IMR-90 (cell line): ENCODE results near the gene SIM2. TPM values are rescaled to one million over a fixed set of nuclear protein-coding genes. Genes with fewer than 3 reads are reported as not detected.

Experiments used
- ATAC-seq: fragments of 200-7000 bp; cut with Tn5 transposase; 2 replicates; pipeline ENCODE4 v1.9.1; 2020; ENCODE audit warnings: low read depth, mild to moderate bottlenecking, moderate library complexity
- BruUV-seq: library from RNA; stranded (reverse); fragments of 400-500 nt; replicated peaks from 2 replicates; lab custom pipeline; 2021; lab: Mats Ljungman, UMichigan
- CTCF ChIA-PET: fragments of 300-600 bp; formaldehyde crosslinking; extraction: SDS; loops from one replicate; lab custom pipeline; 2021; ENCODE audit warnings: antibody characterized with exemption; lab: Yijun Ruan, JAX
- POLR2A ChIA-PET: fragments of 300-600 bp; sonication (Branson Sonifier 250); formaldehyde crosslinking; loops from one replicate; lab custom pipeline; 2022; ENCODE audit warnings: antibody characterized with exemption; ENCODE audit not compliant: unreplicated experiment; lab: Charles Lee
- DNase-seq: peaks from one replicate; pipeline ENCODE4 v3.0.0; 2013
- H2AFZ ChIP-seq: replicated peaks from 2 replicates; pipeline ENCODE3; 2013; ENCODE audit warnings: low read length, mild to moderate bottlenecking; ENCODE audit not compliant: poor library complexity
- H2AK5ac ChIP-seq: 2 replicates; pipeline ENCODE4 v1.6.1; 2013; ENCODE audit warnings: low read depth, low read length, inconsistent platforms
- H2AK9ac ChIP-seq: replicated peaks from 2 replicates; pipeline ENCODE3; 2013; ENCODE audit warnings: mild to moderate bottlenecking, low read depth, low read length, moderate library complexity; ENCODE audit not compliant: poor library complexity
- H2BK120ac ChIP-seq: 2 replicates; pipeline ENCODE4 v1.6.1; 2013; ENCODE audit warnings: low read depth, low read length, inconsistent platforms
- H2BK15ac ChIP-seq: 3 replicates; pipeline ENCODE4 v1.6.1; 2013; ENCODE audit warnings: low read depth, low read length, inconsistent platforms
- H2BK20ac ChIP-seq: 2 replicates; pipeline ENCODE4 v1.6.1; 2013; ENCODE audit warnings: low read depth, mild to moderate bottlenecking, inconsistent platforms, low read length, moderate library complexity
- H2BK5ac ChIP-seq: 2 replicates; pipeline ENCODE4 v1.6.1; 2013; ENCODE audit warnings: mild to moderate bottlenecking, low read depth, low read length, inconsistent platforms; ENCODE audit not compliant: poor library complexity, severe bottlenecking
- H3K14ac ChIP-seq: replicated peaks from 2 replicates; pipeline ENCODE4 v1.6.1; 2013; ENCODE audit warnings: low read depth, low read length, inconsistent platforms
- H3K18ac ChIP-seq: 2 replicates; pipeline ENCODE4 v1.6.1; 2013; ENCODE audit warnings: low read depth, low read length, control low read depth
- H3K23ac ChIP-seq: 2 replicates; pipeline ENCODE4 v1.6.1; 2013; ENCODE audit warnings: low read depth, low read length, inconsistent platforms
- H3K27ac ChIP-seq: 2 replicates; pipeline ENCODE4 v1.5.1; 2013; ENCODE audit warnings: mild to moderate bottlenecking, control low read depth, low read length; ENCODE audit not compliant: insufficient read depth
- H3K27me3 ChIP-seq: 2 replicates; pipeline ENCODE4 v1.6.1; 2013; ENCODE audit warnings: low read length; ENCODE audit not compliant: control insufficient read depth, insufficient read depth
- H3K36me3 ChIP-seq: 2 replicates; pipeline ENCODE4 v1.6.1; 2013; ENCODE audit warnings: low read length, mixed read lengths; ENCODE audit not compliant: control insufficient read depth, insufficient read depth
- H3K4ac ChIP-seq: 2 replicates; pipeline ENCODE4 v1.6.1; 2013; ENCODE audit warnings: low read depth, low read length, inconsistent platforms
- H3K4me1 ChIP-seq: 2 replicates; pipeline ENCODE4 v1.6.1; 2013; ENCODE audit warnings: low read length, mixed read lengths; ENCODE audit not compliant: control insufficient read depth, insufficient read depth
- H3K4me2 ChIP-seq: 2 replicates; pipeline ENCODE4 v1.6.1; 2013; ENCODE audit warnings: low read depth, mild to moderate bottlenecking, control low read depth, low read length, moderate library complexity
- H3K4me3 ChIP-seq: 2 replicates; pipeline ENCODE4 v1.5.1; 2013; ENCODE audit warnings: low read depth, mild to moderate bottlenecking, control low read depth, low read length, moderate library complexity; ENCODE audit not compliant: insufficient read depth
- H3K56ac ChIP-seq: 2 replicates; pipeline ENCODE4 v1.6.1; 2013; ENCODE audit warnings: low read length, inconsistent platforms; ENCODE audit not compliant: insufficient read depth; ENCODE audit errors: extremely low read depth
- H3K79me1 ChIP-seq, 2 experiments: 2 replicates each; pipeline ENCODE4 v1.6.1; 2013; ENCODE audit warnings: low read length in 2 of 2, inconsistent platforms in 1 of 2, low read depth in 1 of 2
- H3K9ac ChIP-seq: 2 replicates; pipeline ENCODE4 v1.6.1; 2013; ENCODE audit warnings: low read depth, low read length, control low read depth
- H3K9me1 ChIP-seq: 2 replicates; pipeline ENCODE4 v1.6.1; 2013; ENCODE audit warnings: low read length, inconsistent platforms; ENCODE audit not compliant: insufficient read depth
- H3K9me3 ChIP-seq: 2 replicates; pipeline ENCODE4 v1.6.1; 2013; ENCODE audit warnings: low read length; ENCODE audit not compliant: control insufficient read depth, insufficient read depth
- H4K20me1 ChIP-seq: 2 replicates; pipeline ENCODE4 v1.6.1; 2013; ENCODE audit warnings: low read length, inconsistent platforms; ENCODE audit not compliant: insufficient read depth
- H4K5ac ChIP-seq: 2 replicates; pipeline ENCODE4 v1.6.1; 2013; ENCODE audit warnings: mild to moderate bottlenecking, low read depth, low read length, control low read depth
- H4K8ac ChIP-seq, 2 experiments: 2 replicates each; pipeline ENCODE4 v1.6.1; 2013; ENCODE audit warnings: low read depth in 2 of 2, low read length in 2 of 2, control low read depth in 1 of 2, inconsistent platforms in 1 of 2
- H4K91ac ChIP-seq: 2 replicates; pipeline ENCODE4 v1.6.1; 2013; ENCODE audit warnings: low read depth, low read length, inconsistent platforms; ENCODE audit not compliant: insufficient read depth
- BHLHE40 ChIP-seq: fragments of 150-350 bp; IDR thresholded peaks from 2 replicates; pipeline ENCODE4 v1.6.1; 2016; ENCODE audit warnings: mild to moderate bottlenecking, low read depth, low read length
- CHD1 ChIP-seq: IDR thresholded peaks from 2 replicates; pipeline ENCODE4 v1.6.1; 2012; ENCODE audit warnings: low read depth, low read length, improper control_type of control experiment
- MAFK ChIP-seq: IDR thresholded peaks from 2 replicates; pipeline ENCODE4 v1.6.1; 2012; ENCODE audit warnings: low read depth, low read length, improper control_type of control experiment
- MAZ ChIP-seq: IDR thresholded peaks from 2 replicates; pipeline ENCODE4 v1.6.1; 2012; ENCODE audit warnings: low read depth, mild to moderate bottlenecking, low read length, improper control_type of control experiment, moderate library complexity, borderline replicate concordance
- MXI1 ChIP-seq: IDR thresholded peaks from 2 replicates; pipeline ENCODE4 v1.6.1; 2012; ENCODE audit warnings: low read depth, mild to moderate bottlenecking, low read length, moderate library complexity, borderline replicate concordance
- RFX5 ChIP-seq: IDR thresholded peaks from 2 replicates; pipeline ENCODE4 v1.8.0; 2012; ENCODE audit warnings: low read depth, mild to moderate bottlenecking, low read length, moderate library complexity
- WGBS, 2 experiments: methylation state at CpG; one replicate each; pipeline versions ENCODE4 v1.1.5 to v1.1.7; 2013; ENCODE audit warnings: missing lambda C conversion rate in 2 of 2; ENCODE audit not compliant: insufficient read length in 1 of 2; ENCODE audit errors: extremely low coverage in 2 of 2; 5-methylcytosine and 5-hydroxymethylcytosine counted together
- dilution Hi-C: fragments of 300-500 bp; cut with HindIII; formaldehyde crosslinking; loops from one replicate; pipeline ENCODE4 v1.14.3; 2018; ENCODE audit warnings: low sequenced_read_pairs; ENCODE audit not compliant: unreplicated experiment
- in situ Hi-C: fragments of 300-500 bp; cut with MboI; formaldehyde crosslinking; loops from 3 replicates; pipeline ENCODE4 v1.14.3; 2019; ENCODE audit warnings: low sequenced_read_pairs, inconsistent platforms, mixed read lengths
- intact Hi-C: fragments of 100-400 bp; cut with micrococcal nuclease; formaldehyde crosslinking; loops from 2 replicates; pipeline ENCODE4 v1.10.0; 2022
- polyA plus RNA-seq, 3 experiments: library from polyadenylated mRNA; depleted of rRNA; stranded (reverse); fragments of >200 nt; gene quantifications; 2 replicates each; pipeline ENCODE4 v1.2.3, GENCODE V29; 2012; ENCODE audit warnings: low replicate concordance in 1 of 3
- total RNA-seq: library from RNA; depleted of rRNA; stranded (reverse); fragments of >200 nt; gene quantifications from 2 replicates; pipeline ENCODE4 v1.2.3, GENCODE V29; 2012
- TF ChIP-seq, protein P1 (sequence below): fragments of 150-350 bp; IDR thresholded peaks from 2 replicates; pipeline ENCODE4 v1.6.1; 2017; ENCODE audit warnings: mild to moderate bottlenecking, antibody characterized with exemption, low read length, low read depth

The SIM2 gene
- total and polyA plus RNA-seq, 2 of the 4 experiments (the other 2 are of a cell fraction), result 2.2 to 7.5 TPM

- TF ChIP-seq, protein P1, sequence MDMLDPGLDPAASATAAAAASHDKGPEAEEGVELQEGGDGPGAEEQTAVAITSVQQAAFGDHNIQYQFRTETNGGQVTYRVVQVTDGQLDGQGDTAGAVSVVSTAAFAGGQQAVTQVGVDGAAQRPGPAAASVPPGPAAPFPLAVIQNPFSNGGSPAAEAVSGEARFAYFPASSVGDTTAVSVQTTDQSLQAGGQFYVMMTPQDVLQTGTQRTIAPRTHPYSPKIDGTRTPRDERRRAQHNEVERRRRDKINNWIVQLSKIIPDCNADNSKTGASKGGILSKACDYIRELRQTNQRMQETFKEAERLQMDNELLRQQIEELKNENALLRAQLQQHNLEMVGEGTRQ, result no peak
These were observed 23.8 kb downstream of the SIM2 start (continued) for GRCh38 chr21:36722370-36723368.

DNA sequence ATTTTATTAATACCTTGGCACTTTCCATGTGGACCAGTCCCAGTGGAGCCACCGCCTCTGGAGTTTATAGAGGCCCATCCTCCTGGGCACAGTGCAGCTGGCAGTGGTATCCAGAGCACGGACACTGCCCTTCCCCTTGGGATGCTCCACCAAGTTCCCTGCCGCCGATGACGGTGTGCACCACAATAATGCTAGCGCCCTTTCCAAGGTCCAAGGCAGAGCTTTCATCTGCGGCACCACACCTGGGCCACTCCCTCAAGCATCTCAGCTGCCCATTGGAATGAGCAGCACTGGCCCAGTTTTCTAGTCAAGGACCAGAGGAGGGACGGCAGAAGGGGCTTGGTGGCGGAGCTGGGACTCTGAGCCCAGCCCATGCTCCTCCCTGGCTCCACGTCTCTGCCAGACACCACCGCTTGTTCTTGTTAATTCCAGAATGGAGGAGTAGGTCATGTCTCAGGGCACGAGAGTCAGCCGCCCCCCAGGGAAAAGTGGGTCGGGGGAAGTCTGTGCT lies 24.5 kb downstream of the SIM2 start:
- Histone ChIP-seq H3K56ac (no peak overlapping the region), H3K14ac (no peak overlapping the region), H3K9me3 (no peaks in the 10 kb centered on the region), H3K79me1 (no peaks in the 10 kb centered on the region), H4K91ac (no peak overlapping the region), H2BK120ac (no peak overlapping the region), H3K36me3 (no peaks in the 10 kb centered on the region), H2AK9ac (no peak overlapping the region), H2AFZ (no peak overlapping the region), H4K8ac (no peak overlapping the region), H3K4me1 (no peaks in the 10 kb centered on the region), H3K9me1 (0 out of 2 replicates have a peak, but pooled peaks cover 2% of the 10 kb centered on the region), H2AK5ac (no peak overlapping the region), H2BK5ac (no peak overlapping the region), H3K4me3 (no peak overlapping the region), H3K18ac (no peak overlapping the region), H4K20me1 (no peaks in the 10 kb centered on the region), H2BK20ac (no peak overlapping the region), H3K9ac (no peak overlapping the region), H3K4ac (no peak overlapping the region), H3K4me2 (no peak overlapping the region), H4K5ac (no peak overlapping the region), H3K23ac (no peak overlapping the region), H2BK15ac (no peak overlapping the region), H3K27ac (no peak overlapping the region), H3K27me3 (peaks cover 52% of the 10 kb centered on the region)
- in situ Hi-C loops, result no loop called here
- 92% methylated on average over 4 of the region's 14 CpGs; no CpG with 5 or more reads in 1 of the 2 experiments for WGBS, 2 experiments
- no peak for TF ChIP-seq MAZ
- TF ChIP-seq MAFK, result no peak
- TF ChIP-seq MXI1, result no peak
- no peak for TF ChIP-seq BHLHE40
- TF ChIP-seq RFX5, result no peak
- no peak for TF ChIP-seq CHD1
- ATAC-seq, result no peak
- ChIA-PET CTCF (no interaction called here), POLR2A (no interaction called here)
- no peak for DNase-seq
- BruUV-seq, result no TSS peak
- dilution Hi-C loops, result no loop called here
- intact Hi-C loops, result no loop called here
